Epithelial cell of esophagus (primary cell): ENCODE data around the gene SSTR3.

Source experiments
- DNase-seq: peaks from one replicate; pipeline ENCODE4 v3.0.0; 2010; ENCODE audit warnings: low read depth
- H3K4me3 ChIP-seq: 2 replicates; pipeline ENCODE4 v1.5.1; 2011; ENCODE audit warnings: mild to moderate bottlenecking, low read length, control low read depth
- TF ChIP-seq, protein P1 (sequence below): IDR thresholded peaks from 2 replicates; pipeline ENCODE4 v1.5.1; 2011; ENCODE audit warnings: low read depth, mild to moderate bottlenecking, low read length, control low read depth, inconsistent platforms; ENCODE audit not compliant: insufficient read depth; ENCODE audit errors: missing control alignments

SSTR3 gene

DNA sequence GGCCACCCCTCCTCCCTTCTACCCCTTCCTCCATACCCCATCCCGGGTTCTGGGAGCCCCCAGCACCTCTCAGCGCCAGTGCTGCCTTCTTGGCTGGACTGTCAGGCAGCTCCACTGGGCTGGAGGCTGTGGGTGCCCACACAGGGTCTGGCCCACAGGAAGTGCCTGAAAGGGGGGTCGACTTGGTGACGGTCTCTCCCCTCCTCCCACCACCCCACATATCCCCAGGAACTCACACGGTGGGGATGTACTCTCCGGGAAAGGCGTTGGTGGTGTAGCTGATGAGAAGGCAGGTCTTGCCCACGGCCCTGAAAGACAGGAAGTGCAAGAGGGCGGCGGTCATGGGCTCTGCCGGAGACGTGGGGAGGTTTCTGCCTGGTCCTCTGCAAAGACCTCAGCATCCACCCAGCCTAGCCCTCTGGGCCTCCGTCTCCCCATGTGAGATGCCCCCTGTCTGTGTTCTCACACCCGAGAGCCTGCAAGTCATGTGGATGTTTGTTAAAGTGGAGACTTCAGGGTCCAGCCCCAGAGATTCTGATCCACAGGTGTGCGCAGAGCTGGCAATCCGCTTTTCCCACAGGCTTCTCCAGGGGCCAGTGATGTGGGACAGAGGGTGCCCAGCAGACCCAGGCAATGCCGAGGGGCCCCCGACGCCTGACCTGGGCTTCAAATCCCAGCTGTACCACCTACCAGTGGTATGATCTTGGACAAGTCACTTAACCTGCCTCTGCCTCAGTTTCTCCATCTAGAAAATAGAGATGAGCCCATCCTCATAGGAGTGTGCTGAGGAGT is 29.3 kb upstream of the SSTR3 start:
- DNase-seq: no peak
- H3K4me3 ChIP-seq: no peak overlapping the region
- TF ChIP-seq, protein P1, sequence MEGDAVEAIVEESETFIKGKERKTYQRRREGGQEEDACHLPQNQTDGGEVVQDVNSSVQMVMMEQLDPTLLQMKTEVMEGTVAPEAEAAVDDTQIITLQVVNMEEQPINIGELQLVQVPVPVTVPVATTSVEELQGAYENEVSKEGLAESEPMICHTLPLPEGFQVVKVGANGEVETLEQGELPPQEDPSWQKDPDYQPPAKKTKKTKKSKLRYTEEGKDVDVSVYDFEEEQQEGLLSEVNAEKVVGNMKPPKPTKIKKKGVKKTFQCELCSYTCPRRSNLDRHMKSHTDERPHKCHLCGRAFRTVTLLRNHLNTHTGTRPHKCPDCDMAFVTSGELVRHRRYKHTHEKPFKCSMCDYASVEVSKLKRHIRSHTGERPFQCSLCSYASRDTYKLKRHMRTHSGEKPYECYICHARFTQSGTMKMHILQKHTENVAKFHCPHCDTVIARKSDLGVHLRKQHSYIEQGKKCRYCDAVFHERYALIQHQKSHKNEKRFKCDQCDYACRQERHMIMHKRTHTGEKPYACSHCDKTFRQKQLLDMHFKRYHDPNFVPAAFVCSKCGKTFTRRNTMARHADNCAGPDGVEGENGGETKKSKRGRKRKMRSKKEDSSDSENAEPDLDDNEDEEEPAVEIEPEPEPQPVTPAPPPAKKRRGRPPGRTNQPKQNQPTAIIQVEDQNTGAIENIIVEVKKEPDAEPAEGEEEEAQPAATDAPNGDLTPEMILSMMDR: no peak

- H3K4me3 ChIP-seq: no peak overlapping the region
- no peak for DNase-seq
Measured at GRCh38 chr22:37240941-37241320, 28.7 kb upstream of the SSTR3 start.

GRCh38 chr22:37240240-37240940 is 28.1 kb upstream of the SSTR3 start:
- no peak for DNase-seq
- TF ChIP-seq, protein P1: no peak

More at GRCh38 chr22:37240941-37241320, 28.7 kb upstream of the SSTR3 start:
- TF ChIP-seq, protein P1: no peak

GRCh38 chr22:37239336-37240239 is 27.3 kb upstream of the SSTR3 start:
- no peak overlapping the region for H3K4me3 ChIP-seq
- DNase-seq: no peak
- TF ChIP-seq, protein P1: no peak

More at GRCh38 chr22:37240240-37240940, 28.1 kb upstream of the SSTR3 start:
- H3K4me3 ChIP-seq: no peak overlapping the region

DNA sequence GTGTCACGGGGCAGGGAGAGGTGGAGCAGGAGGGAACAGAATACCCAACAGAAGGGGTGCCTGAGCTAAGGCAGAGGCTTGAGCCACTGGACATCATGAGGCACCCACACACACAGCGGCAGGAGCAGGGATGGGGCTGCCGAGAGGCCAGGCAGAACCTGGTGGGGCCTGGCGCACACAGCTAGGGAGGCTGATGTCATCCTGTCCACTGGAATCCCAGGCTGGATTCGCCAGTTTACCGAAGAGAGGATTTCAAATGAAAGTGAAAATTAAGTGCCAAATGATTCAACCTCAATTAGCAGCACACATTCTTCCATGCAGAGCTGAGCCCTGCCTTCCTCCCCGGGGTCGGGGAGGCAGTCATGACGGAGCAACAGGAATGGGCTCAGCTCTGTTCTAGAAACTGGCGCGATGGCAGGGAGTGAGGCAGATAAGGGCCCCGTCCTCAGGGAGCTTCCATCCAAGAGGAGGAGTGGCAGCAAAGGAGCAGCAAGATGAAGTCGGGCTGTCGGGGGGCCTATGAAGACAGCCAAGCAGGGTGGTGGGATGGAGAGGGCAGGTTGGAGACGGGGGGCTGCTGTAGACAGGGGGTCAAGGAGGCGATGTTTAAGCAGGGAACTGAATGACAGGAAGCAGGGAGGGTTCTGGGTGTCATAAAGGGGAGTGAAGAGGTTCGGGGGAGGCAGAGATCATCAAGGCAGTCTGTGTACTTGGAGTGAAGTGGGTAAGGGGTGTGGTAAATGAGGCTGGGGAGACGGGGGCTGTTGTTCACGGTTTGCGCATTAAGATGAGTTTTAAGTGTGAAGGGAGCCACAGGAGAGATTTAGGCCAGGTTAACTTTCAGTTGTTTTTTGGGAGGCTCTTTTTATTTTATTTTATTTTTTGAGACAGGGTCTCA is 25.3 kb upstream of the SSTR3 start:
- H3K4me3 ChIP-seq: no peak overlapping the region
- DNase-seq: no peak
- TF ChIP-seq, protein P1: no peak

DNA sequence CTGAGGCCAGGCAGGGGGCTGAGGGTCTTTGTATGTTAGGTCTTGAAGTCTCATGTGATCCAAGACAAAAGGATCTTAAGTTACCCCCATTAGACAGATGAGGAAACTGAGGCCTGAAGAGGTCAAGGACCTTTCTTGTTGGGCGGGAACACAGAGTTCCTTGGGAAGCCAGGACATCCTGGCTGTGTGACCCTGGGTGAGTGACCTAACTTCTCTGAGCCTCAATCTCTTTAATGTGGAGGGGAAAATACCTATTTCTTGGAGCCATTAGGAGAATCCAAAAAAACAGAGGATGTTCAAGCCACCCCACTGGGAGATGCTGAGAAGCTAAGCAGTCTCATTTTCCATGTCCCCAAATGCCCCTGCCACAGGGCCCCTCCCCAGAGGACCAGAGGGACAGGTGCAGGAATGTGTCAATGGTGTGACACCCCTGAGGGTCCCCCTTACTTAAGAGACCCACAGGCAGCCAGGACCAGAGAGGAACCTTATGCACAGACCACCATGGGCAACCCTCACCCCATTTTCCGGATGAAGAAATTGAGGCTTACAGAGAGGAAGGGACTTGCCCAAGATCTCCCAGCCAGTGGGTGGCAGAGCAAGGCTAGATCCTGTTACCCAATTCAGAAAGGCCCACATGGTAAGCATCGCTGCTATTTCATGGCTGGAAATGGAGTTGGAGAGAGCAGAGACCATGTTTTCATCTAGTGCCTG is 23.8 kb upstream of the SSTR3 start:
- H3K4me3 ChIP-seq: no peak overlapping the region
- DNase-seq: no peak
- TF ChIP-seq, protein P1: no peak
